NCI-H510A (cell line): ENCODE measurements around the gene ITIH6.
"Not testable (repeated sequence)": the region's sequence is repeated elsewhere in the genome, so short reads cannot be mapped to it uniquely, and the experiment has no call there.

Experiments
- DNase-seq: peaks from one replicate; lab custom pipeline; 2025; lab: John Stamatoyannopoulos, UW

The ITIH6 gene

DNA sequence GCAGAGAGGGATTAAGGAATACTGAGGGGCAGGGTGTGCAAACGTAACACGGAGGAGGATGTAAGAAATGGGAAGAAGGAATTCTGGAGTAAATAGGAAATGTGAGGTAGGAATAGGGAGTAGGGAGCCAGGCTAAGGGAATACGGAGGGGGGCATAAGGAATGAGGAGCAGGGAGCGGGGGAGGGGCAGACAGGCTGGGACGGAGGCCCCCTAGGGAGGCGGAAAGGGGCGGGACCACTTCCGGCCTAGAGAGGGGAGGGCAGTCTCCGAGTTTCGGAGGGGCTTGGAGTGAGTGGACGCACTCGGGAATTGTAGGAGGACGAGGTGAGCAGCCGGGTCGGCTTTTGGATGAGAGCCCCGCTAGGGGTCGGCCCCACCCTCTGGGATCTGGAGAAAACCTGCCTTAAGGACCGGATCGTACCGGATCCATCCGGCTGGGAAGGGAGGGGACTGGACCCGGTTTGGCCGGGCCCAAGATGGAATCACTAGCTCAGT is 10.1 kb upstream of the ITIH6 start:
- DNase-seq = peak; percentile 53

GRCh38 chrX:54807524-54808108 is 9.6 kb upstream of the ITIH6 start, which contains the start of gene MAGED2:
Gene MAGED2 (plus strand): TSS chrX:54807745. CDS start chrX:54809332, 1,587 bp downstream.
- DNase-seq = no peak

- DNase-seq = no peak
These were observed 991 bp upstream of the ITIH6 start for GRCh38 chrX:54799046-54799445.

- DNase-seq = no peak
These were observed 3.3 kb downstream of the ITIH6 start for GRCh38 chrX:54794795-54795194.

DNA sequence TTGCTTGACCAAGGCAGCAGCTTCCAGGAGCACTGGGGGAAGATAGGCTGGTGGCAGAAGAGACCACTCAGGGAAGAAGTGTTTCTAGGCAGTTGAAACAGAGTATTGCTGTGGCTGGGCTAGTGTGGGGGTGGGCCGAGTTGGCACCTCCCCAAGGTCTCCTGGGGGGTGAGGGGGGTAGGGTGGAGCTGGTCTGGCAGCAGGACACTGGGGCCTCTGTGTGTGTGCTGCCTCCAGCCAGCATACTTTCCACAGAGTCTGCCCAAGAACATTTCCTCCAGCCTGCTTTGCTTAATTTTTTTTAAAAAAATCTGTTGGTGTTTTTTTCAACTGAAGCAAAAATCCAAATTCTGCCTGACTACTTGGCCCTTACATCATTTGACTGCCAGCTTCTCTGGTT is 4.0 kb downstream of the ITIH6 start:
- DNase-seq = no peak

GRCh38 chrX:54789405-54789804 is 8.7 kb downstream of the ITIH6 start:
- not testable (repeated sequence) for DNase-seq

- DNase-seq = no peak
These were observed 9.6 kb downstream of the ITIH6 start for GRCh38 chrX:54788446-54788845.

- no peak for DNase-seq
These were observed 11.1 kb downstream of the ITIH6 start for GRCh38 chrX:54786967-54787366.

DNA sequence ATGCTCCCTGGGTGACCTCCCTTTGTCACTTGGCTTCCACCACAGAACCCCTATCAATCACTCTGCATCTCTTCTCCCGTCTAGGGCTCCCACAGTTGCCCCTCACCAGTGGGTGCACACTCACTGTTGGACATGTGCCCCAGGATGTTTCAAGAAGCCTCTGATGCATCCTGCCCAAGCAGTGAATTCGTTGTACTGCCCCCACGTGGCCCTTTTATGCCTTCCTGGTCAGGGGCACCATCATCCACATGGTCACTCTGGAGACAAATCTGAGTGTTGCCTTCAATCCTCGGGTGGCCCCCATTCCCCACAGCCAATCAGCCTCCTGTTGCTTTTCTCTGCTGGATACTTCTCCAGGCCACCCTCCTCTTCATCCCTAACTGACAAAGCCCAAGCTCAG is 12.2 kb downstream of the ITIH6 start:
- DNase-seq = no peak

DNA sequence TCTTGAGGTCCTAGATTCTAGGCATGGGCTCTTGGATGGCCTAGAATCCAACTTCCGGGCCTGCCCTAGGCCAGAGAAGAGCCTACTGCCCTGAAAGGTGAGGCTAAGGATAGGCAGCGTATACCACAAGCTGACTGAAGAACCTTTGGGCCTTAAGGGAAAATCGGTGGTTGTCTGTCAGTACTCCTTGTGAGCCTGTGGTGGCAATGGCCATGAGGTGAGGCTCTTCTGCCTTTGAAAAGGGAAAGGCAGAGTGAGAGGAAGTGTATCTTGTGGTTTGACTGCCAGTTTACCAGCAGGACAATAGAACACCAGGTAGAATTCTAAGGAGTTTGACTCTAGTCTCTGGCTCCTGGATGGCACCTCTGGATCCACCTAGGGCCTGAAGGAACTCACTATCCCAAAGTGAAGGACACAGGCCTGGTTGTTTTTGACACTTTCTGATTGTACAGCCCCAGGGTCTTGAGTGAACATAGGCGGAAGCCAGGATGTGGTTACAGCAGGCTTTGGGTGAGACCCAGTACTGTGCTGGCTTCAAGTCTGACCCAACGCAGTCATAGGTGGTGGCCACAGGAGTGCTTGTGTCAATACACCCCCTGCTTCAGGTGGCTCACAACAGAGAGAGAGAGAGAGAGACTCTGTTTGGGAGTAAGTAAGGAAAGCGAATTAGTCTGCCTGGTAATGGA is 20.9 kb downstream of the ITIH6 start:
- no peak for DNase-seq

DNA sequence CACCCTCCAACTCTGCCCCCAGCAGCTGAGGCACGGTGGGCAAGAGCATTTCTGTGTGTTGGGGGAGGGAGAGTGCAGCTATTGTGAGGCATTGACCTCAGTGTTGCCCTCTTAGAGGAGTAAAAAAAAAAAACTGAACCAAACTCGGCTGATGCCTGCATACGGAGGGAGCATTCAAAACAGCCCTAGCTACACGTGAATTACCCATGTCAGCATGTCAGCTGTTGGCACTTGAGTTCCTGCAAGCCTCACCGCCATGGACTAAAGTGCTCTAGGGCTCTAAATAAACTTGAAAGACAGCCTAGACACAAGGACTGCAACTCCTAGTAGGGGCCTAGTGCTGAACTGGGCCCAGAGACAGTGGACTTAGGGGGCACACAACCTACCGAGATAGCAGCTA is 22.0 kb downstream of the ITIH6 start:
- no peak for DNase-seq

DNA sequence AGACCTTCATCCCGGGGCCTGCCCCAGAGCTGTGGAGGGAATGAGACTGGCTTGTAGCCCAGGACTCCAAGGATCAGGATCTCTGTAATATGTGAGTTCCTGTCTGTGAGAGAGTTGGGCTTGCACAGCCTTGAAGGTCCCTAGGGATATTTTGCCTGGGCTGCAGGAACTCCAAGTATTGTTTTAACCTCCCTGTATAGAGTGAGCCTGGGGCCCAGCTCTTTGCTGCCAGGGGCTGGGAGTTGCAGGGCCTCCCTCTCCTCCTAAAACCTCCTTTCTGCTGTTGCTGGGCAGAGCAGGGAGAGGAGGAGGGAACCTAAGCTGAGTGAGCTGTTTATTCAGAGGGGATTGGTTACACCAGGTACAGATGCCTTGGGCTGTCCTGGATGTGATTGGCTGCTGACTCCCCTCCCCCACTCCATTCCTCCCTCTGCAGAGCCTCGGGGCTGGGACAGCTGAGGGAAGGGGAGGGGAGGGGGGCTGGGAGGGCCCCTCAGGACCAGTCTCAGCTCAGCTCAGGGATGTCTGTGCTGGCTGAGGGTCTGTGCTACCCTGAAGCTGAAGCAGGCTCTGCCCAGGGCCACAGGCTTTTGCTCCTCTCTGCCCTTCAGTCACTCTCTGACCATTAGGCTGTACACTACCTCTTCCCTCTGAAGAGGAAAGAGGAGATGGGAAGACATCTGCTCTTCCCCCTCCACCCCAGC is 23.5 kb downstream of the ITIH6 start:
- not testable (repeated sequence) for DNase-seq

- DNase-seq = no peak
These were observed 39.7 kb downstream of the ITIH6 start for GRCh38 chrX:54758114-54759055.

- no peak for DNase-seq
These were observed 43.2 kb downstream of the ITIH6 start for GRCh38 chrX:54754854-54755253.

- DNase-seq = no peak
These were observed 49.4 kb downstream of the ITIH6 start for GRCh38 chrX:54748626-54749025.

GRCh38 chrX:54747733-54748393 is 50.2 kb downstream of the ITIH6 start:
- DNase-seq = no peak

DNA sequence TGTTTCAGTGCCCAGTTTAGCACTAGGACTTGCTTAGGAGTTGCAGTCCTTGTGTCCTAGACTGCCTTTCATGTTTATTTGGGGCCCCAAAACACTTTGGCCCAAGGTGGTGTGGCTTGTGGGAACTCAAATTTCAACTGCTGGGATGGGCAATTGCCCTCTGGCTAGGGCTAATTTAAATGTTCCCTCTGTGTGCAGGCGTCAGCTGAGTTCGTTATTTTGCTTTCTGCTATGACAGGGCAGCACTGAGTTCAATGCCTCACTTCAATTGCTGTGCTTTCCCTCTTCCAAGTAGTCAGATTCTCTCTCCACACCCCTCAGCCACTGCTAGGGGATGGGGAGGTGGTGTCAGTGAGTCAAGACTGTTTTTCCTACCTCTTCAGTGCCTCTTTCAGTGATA is 51.1 kb downstream of the ITIH6 start:
- DNase-seq = no peak

DNA sequence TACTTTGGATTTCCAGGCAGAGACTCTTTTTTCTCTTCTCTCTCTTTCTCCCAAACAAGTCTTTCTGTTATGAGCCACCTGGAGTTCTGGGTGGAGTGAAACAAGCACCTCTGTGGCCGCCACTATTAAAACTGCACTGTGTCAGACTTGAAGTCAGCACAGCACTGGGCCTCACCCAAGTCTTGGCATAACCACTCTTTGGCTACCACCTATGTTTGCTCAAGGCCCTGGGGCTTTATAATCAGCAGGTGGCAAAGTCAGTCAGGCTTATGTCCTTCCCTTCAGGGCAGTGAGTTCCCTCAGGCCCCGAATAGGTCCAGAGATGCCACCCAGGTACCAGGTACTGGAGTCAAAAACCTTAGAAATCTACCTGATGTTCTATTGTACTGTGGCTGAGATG is 52.4 kb downstream of the ITIH6 start:
- no peak for DNase-seq

DNA sequence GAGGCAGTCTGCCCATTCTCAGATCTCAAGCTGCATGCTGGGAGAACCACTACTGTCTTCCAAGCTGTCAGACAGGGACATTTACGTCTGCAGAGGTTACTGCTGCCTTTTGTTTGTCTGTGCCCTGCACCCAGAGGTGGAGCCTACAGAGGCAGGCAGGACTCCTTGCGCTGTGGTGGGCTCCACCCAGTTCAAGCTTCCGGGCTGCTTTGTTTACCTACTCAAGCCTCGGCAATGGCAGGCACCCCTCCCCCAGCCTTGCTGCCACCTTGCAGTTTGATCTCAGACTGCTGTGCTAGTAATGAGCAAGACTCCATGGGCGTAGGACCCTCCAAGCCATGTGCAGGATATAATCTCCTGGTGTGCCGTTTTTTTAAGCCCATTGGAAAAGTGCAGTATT is 59.5 kb downstream of the ITIH6 start:
- DNase-seq = not testable (repeated sequence)

GRCh38 chrX:54736298-54736942 is 61.6 kb downstream of the ITIH6 start:
- DNase-seq = not testable (repeated sequence)

DNA sequence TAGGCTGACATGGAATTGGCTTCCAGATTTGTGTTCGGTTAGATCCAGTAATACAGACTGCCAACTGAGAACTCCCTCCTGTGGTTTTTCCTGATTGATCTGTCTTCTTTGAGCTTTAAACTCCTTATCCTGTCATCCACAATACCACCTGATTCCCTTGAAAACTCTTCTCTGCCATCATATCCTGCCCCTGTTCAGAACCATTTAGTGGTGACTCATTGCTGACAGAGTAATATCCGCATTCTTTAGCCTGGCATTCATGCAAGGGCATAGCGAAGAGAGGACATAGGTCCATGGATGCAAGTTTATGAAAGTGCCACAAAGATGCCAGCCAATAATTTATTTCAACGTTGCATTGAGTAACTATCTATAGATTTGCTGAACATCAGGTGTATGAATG is 76.6 kb downstream of the ITIH6 start:
- DNase-seq = no peak
